HUES6 (cell line): ENCODE measurements around the gene RAD51B.

ENCODE experiments used
- H3K27ac ChIP-seq: 2 replicates; pipeline ENCODE4 v1.7.0; 2013; ENCODE audit warnings: low read depth, mild to moderate bottlenecking, low read length, inconsistent platforms
- H3K27me3 ChIP-seq: 2 replicates; pipeline ENCODE4 v1.6.1; 2013; ENCODE audit warnings: low read length; ENCODE audit not compliant: control insufficient read depth, insufficient read depth
- H3K36me3 ChIP-seq: 2 replicates; pipeline ENCODE4 v1.6.1; 2013; ENCODE audit warnings: low read length; ENCODE audit not compliant: control insufficient read depth, insufficient read depth
- H3K4me1 ChIP-seq: 2 replicates; pipeline ENCODE4 v1.6.1; 2013; ENCODE audit warnings: low read length; ENCODE audit not compliant: control insufficient read depth, insufficient read depth
- H3K4me3 ChIP-seq: 2 replicates; pipeline ENCODE4 v1.5.1; 2013; ENCODE audit warnings: low read depth, low read length
- H3K9ac ChIP-seq: one replicate; pipeline ENCODE4 v1.6.1; 2013; ENCODE audit warnings: mild to moderate bottlenecking, low read length
- H3K9me3 ChIP-seq: 2 replicates; pipeline ENCODE4 v1.6.1; 2013; ENCODE audit warnings: low read depth, low read length; ENCODE audit not compliant: control insufficient read depth, insufficient read depth

Gene RAD51B

DNA sequence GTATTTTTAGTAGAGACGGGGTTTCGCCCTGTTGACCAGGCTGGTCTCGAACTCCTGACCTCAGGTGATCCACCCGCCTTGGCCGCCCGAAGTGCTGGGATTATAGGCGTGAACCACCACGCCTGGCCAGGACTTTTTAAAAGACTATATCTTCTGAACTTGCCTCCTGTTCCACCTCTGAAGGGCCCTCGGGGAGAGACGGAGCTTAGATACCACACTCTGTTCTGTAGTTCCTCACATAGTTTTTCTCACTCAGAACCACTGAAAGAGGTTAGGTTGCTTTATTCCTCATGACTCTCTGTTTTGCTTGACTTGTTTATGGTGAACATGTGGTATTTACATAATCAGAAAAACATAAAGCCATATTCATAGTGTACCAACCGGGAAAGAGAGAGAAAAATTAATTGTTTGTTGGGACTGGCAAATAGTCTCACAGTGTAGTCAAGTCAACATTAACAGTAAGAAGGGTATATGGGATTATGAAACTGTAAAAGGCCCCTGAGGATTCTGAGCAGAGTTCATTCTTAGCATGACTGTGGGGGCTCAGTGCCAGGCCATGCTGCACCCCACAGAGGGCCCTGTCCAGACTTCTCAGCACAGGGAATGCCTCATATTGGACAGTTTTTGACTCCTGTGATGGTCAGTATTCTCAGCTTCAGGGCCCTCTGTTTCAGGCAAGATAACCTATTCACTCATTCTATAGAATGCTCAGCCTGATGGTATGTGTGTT is 631.0 kb downstream of the RAD51B start:
- no peak overlapping the region for H3K4me3 ChIP-seq
- H3K27ac ChIP-seq = no peak overlapping the region
- peaks cover 6% of the 10 kb centered on the region; the same call in 1 of the 2 replicates for H3K9me3 ChIP-seq
- no peaks in the 10 kb centered on the region for H3K36me3 ChIP-seq
- peaks cover 29% of the 10 kb centered on the region for H3K4me1 ChIP-seq
- no peaks in the 10 kb centered on the region for H3K27me3 ChIP-seq
- no peak overlapping the region for H3K9ac ChIP-seq

DNA sequence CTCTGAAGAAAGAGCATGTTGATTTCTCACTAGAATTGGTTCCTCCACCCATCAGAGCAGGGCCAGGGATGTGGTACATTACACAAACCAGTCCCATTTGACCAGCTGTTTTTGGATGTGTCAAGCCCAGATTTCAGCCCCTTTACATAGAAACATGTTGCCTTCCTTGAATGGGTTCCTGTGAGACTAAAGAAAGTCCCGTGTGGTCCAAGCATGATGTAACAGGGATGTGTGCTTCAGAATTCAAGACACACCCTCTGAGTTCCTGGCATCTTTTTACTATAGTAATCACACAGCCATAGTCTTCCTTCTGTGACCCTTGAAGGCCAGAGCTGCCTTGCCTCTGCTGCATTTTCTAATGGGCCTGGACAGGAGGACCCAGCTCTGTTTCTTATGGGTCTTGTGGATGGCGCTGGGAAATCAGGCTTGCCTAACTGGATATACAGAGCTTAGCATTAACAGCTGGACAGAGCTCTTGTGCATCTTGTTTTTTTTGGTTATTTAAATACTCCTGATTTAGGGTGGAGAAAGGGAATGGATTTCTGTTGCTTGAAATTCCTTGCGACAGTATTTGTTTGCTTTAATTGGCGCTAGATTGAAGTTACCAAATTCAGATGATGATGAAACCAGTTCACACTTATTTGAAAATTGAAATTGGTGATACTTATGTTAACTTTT is 632.3 kb downstream of the RAD51B start:
- Histone ChIP-seq H3K4me3 (no peak overlapping the region), H3K36me3 (no peaks in the 10 kb centered on the region), H3K9me3 (peaks cover 9% of the 10 kb centered on the region; the same call in 1 of the 2 replicates), H3K9ac (no peak overlapping the region), H3K4me1 (peaks cover 29% of the 10 kb centered on the region), H3K27me3 (no peaks in the 10 kb centered on the region), H3K27ac (no peak overlapping the region)

DNA sequence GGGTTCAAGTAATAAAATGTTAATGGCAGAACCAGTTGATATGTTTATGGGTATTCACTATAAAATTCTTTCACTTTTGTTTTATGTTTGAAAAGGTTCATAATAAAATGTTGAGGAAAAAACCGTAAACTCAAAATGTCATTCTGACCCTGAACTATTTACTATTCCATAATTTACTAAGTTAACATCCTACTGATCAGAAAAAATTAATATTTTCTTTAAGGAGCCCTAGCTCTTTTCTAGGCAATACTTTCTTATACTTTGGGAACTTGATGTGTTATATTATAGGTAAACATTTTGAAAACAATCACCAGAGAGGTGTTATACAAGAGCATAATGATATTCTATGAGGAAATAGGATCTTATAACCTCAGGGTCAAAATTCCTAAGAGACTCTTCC is 638.7 kb downstream of the RAD51B start:
- H3K4me3 ChIP-seq = no peak overlapping the region

DNA sequence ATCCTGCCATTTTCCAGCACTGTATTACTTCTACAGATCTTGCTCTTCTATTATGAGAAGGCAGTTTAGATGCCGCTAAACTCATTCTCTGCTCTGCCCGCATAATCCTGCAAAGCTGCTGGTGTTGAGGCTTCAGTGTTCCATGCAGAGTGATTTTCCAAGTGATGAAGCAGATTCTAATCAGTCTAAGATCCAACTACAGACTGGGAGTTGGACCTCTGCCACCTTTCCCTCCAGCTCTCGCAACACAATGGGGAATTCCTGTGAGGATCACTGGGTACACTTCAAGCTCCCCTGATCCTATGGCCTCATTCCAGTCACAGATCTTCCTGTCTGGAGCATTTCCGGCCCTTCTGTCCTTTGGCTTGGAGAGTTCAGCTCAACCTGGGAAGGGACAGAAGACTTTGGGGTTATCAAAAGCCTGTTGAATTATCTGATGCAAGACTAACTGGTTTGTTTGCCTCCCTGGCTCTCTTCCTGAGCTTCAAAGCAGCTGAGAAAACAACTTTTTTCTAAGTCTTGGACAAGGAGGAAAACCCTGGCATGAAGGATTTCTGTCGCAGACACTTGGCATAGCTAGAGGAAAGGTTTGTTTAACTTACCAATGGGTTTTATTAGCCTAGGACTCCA is 639.4 kb downstream of the RAD51B start:
- Histone ChIP-seq H3K4me3 (no peak overlapping the region), H3K27me3 (no peaks in the 10 kb centered on the region), H3K4me1 (peaks cover 10% of the 10 kb centered on the region), H3K9ac (no peak overlapping the region), H3K27ac (no peak overlapping the region), H3K36me3 (no peaks in the 10 kb centered on the region), H3K9me3 (peaks cover 9% of the 10 kb centered on the region; the same call in 1 of the 2 replicates)

More for the DNA sequence above, 638.7 kb downstream of the RAD51B start:
- Histone ChIP-seq H3K36me3 (no peaks in the 10 kb centered on the region), H3K27me3 (no peaks in the 10 kb centered on the region), H3K9me3 (peaks cover 9% of the 10 kb centered on the region; the same call in 1 of the 2 replicates), H3K9ac (no peak overlapping the region), H3K4me1 (peaks cover 10% of the 10 kb centered on the region), H3K27ac (no peak overlapping the region)

DNA sequence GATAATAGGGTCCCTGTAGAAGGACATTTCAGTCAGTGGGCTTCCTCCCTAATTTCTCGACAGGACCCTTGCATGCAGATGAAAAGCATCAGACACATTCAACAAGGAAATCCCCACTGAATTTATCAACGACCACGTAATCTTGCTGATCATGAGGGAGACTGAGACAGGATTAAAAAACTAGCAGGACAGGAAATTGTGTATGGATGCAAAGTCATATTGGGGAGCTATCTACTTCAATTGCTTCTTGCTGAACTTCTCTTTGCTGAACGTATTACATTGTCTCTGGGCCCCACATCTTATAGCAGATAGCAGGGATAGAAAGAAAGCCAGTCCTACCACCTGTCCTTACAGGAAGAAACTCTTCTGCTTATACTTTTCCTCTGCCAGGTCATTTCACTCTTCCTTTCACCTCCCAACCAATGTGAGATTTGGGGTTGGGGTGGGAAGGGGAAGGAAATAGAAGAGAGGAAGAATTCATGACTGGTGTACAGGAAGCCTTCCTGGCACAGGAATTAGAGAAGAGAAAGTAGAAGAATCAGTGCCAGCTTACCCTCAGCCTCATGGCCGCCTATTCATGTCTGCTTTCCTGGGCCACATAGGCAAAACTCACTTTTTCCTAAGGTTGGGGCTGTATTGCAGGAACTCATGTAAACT is 640.0 kb downstream of the RAD51B start:
- Histone ChIP-seq H3K4me3 (no peak overlapping the region), H3K9ac (no peak overlapping the region)

DNA sequence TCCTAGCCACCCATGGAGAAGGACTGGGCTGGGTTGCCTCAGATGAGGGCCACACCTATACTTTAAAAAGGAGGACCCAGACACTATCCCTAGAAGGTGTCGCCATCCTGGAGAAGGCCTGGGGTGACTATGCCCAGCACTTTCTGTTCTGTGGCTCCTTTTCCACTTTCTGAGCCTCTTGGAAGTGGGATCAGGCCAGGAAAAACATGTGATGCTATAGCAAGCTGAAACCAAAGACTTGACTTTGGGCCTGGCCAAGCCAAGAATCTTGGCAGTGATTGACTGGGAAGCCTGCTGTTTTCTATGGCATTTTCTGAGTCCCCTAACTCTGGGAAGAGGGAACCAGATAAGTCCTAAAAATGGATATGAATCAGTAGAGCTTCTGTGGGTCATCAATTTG is 641.0 kb downstream of the RAD51B start:
- H3K9ac ChIP-seq = no peak overlapping the region
- H3K36me3 ChIP-seq = no peaks in the 10 kb centered on the region
- no peak overlapping the region for H3K4me3 ChIP-seq
- H3K27me3 ChIP-seq = no peaks in the 10 kb centered on the region
- H3K27ac ChIP-seq = no peak overlapping the region
- peaks cover 10% of the 10 kb centered on the region for H3K4me1 ChIP-seq
- peaks cover 3% of the 10 kb centered on the region; the same call in 1 of the 2 replicates for H3K9me3 ChIP-seq

More for the DNA sequence above, 640.0 kb downstream of the RAD51B start:
- peaks cover 10% of the 10 kb centered on the region for H3K4me1 ChIP-seq
- no peak overlapping the region for H3K27ac ChIP-seq
- H3K36me3 ChIP-seq = no peaks in the 10 kb centered on the region
- H3K9me3 ChIP-seq = peaks cover 8% of the 10 kb centered on the region; the same call in 1 of the 2 replicates
- H3K27me3 ChIP-seq = no peaks in the 10 kb centered on the region

DNA sequence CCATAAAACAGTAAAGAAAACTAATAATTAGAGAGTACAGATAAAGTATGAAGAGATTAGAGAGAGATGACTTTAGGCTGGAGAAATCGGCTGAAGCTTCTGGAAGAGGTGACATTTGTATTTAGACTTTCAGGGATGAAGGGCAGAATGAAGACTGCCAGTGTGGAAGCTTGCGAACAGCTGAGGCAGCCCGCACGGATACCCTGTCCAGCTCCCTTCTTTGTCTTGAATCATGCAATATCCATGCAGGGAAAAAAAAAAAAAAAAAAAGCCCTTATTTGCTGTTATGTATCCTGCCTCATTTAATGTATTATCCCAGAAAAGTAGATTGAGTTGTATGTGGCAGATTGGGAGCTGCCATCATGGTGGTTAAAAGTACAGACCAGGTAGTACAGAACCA is 641.5 kb downstream of the RAD51B start:
- H3K27me3 ChIP-seq = no peaks in the 10 kb centered on the region
- no peak overlapping the region for H3K9ac ChIP-seq
- H3K36me3 ChIP-seq = no peaks in the 10 kb centered on the region
- H3K4me1 ChIP-seq = peaks cover 10% of the 10 kb centered on the region
- H3K4me3 ChIP-seq = no peak overlapping the region
- H3K9me3 ChIP-seq = peaks cover under 1% of the 10 kb centered on the region; the same call in 1 of the 2 replicates
- no peak overlapping the region for H3K27ac ChIP-seq

DNA sequence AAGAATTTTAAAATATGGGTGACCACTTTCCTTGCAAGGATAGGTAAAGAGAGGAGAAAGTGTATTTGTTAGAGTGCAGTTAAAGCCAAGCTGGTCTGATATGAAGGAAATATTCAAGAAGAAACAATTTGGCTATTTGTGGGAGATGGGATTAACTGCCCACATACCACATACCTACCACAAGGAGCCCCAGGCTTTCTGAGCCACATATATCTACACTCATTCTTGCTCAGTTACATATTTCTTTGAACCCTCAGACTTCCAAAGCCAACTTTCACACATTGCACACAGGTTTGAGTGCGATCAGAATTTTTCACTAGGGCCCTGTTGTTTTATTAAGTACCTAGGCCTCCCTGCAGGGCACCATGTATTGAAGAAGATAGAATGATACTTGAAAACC is 643.1 kb downstream of the RAD51B start:
- no peaks in the 10 kb centered on the region for H3K9me3 ChIP-seq
- H3K4me3 ChIP-seq = no peak overlapping the region
- no peak overlapping the region for H3K27ac ChIP-seq
- H3K36me3 ChIP-seq = no peaks in the 10 kb centered on the region
- no peaks in the 10 kb centered on the region for H3K27me3 ChIP-seq
- H3K9ac ChIP-seq = no peak overlapping the region
- H3K4me1 ChIP-seq = peaks cover 10% of the 10 kb centered on the region

DNA sequence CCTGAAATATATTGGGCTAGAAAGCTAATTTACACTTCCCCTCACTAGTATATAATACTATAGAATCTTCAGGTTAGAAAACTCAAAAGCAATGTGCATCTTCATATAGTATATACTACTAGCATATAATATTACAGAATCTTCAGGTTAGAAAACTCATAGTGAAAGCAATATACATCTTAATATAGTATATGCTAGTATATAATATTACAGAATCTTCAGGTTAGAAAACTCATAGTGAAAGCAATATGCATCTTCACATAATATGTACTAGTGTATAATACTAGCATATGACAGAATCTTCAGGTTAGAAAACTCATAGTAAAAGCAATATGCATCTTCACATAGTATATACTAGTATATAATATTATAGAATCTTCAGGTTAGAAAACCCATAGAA is 643.7 kb downstream of the RAD51B start:
- Histone ChIP-seq H3K36me3 (no peaks in the 10 kb centered on the region), H3K9ac (no peak overlapping the region), H3K4me1 (peaks cover 12% of the 10 kb centered on the region), H3K27me3 (no peaks in the 10 kb centered on the region), H3K27ac (no peak overlapping the region), H3K4me3 (no peak overlapping the region), H3K9me3 (no peaks in the 10 kb centered on the region)

DNA sequence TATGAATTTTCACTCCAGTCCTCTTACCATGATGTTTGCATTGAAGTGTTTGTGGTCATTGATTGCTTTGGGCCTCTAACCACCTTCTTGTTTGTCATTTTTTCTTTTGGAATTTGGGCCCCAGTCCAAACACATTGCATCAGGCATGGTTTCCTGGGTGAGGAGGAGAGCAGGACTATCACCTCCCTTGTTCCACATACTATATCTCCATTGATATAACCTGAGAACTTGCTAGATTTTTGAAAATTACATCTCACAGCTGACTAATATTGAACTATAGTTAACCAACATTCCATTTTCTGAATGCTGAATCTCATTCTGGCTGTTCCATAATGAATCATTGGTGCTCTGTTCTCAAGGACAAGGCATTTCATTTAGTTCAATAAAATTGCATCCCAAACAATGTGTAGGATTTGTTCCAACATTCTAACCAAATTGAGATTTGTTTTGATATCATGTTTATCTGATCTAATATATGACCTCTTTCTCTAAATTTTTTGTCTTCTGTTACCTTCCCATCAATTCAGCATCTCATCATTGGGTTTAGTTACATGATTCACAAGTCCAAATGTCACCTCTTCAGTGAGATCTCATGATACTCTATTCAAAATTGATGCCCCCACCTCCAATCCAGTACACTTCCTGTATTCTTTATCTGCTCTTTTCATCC is 644.3 kb downstream of the RAD51B start:
- no peaks in the 10 kb centered on the region for H3K27me3 ChIP-seq
- H3K27ac ChIP-seq = no peak overlapping the region
- H3K4me3 ChIP-seq = no peak overlapping the region
- peaks cover 15% of the 10 kb centered on the region for H3K4me1 ChIP-seq
- H3K36me3 ChIP-seq = no peaks in the 10 kb centered on the region
- no peaks in the 10 kb centered on the region for H3K9me3 ChIP-seq
- no peak overlapping the region for H3K9ac ChIP-seq
